ENCODE measurements around the gene EHBP1.

DNA sequence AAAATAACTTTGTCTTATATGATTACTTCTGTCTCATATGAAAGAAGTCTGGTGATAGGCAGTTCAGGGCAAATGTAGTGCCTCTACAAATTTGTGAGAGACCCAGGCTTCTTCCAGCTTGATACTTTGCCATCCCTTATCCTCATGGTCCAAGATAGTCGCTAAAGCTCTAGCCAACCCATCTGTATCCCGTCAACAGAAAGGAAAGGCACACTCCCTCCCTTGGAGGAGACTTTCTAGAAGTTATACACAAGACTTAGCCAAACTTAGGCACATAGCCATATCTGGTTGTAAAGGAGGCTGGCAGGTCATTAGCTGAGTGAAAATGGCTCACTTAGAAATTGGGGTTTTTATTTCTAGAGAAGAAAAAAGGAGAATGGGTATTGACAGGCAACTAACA is 14.3 kb upstream of the EHBP1 start:
- TF ChIP-seq, protein P1, sequence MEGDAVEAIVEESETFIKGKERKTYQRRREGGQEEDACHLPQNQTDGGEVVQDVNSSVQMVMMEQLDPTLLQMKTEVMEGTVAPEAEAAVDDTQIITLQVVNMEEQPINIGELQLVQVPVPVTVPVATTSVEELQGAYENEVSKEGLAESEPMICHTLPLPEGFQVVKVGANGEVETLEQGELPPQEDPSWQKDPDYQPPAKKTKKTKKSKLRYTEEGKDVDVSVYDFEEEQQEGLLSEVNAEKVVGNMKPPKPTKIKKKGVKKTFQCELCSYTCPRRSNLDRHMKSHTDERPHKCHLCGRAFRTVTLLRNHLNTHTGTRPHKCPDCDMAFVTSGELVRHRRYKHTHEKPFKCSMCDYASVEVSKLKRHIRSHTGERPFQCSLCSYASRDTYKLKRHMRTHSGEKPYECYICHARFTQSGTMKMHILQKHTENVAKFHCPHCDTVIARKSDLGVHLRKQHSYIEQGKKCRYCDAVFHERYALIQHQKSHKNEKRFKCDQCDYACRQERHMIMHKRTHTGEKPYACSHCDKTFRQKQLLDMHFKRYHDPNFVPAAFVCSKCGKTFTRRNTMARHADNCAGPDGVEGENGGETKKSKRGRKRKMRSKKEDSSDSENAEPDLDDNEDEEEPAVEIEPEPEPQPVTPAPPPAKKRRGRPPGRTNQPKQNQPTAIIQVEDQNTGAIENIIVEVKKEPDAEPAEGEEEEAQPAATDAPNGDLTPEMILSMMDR (IDR thresholded peaks at IDR 0.05 in 4 of 5, conservative IDR thresholded peaks at IDR 0.05 in 1 of 5): no peak
- no peak for TF ChIP-seq POLR2A (IDR thresholded peaks at IDR 0.05)

Data from gastrocnemius medialis (tissue), 4 donors.